ENCODE measurements around the gene NSD1. TPM values are rescaled to one million over a fixed set of nuclear protein-coding genes. Genes with fewer than 3 reads are reported as not detected.

NSD1 gene
- total and polyA plus RNA-seq, 2 of the 4 experiments (the other 2 are of a cell fraction): 7.7 to 31.0 TPM

- no peak overlapping the region for H3K14ac ChIP-seq (replicated peaks; ENCODE audit: low read depth, low read length)
- no peak overlapping the region for H2AK9ac ChIP-seq (replicated peaks; ENCODE audit: low read depth, low read length, poor library complexity)
- no peak overlapping the region for H2BK20ac ChIP-seq (ENCODE audit: low read depth, low read length)
- CTCF ChIA-PET: no interaction called here
- no peak overlapping the region for H3K9ac ChIP-seq (ENCODE audit: low read depth, low read length)
- no peak overlapping the region for H2BK120ac ChIP-seq (ENCODE audit: low read depth, low read length)
- WGBS, 2 experiments (ENCODE audit: extremely low coverage in 2 of 2, insufficient read length in 1 of 2): 97% methylated on average over 28 of the region's 36 CpGs; no CpG with 5 or more reads in 1 of the 2 experiments
- H3K23ac ChIP-seq (ENCODE audit: low read depth, low read length): no peak overlapping the region
- no peak overlapping the region for H2BK5ac ChIP-seq (ENCODE audit: low read depth, low read length, poor library complexity, severe bottlenecking)
- intact Hi-C loops (cut with micrococcal nuclease): no loop called here
- in situ Hi-C loops (cut with MboI; ENCODE audit: low sequenced_read_pairs): no loop called here
- H3K56ac ChIP-seq (ENCODE audit: extremely low read depth, insufficient read depth, low read length): no peak overlapping the region
- H3K79me1 ChIP-seq (ENCODE audit: low read depth in 1 of 2, low read length in 2 of 2): peaks cover 11 to 19% of the 10 kb centered on the region in 2 experiments
- H4K20me1 ChIP-seq (ENCODE audit: insufficient read depth, low read length): peaks cover 13% of the 10 kb centered on the region
- H4K8ac ChIP-seq (ENCODE audit: low read depth in 2 of 2, low read length in 2 of 2): no peak overlapping the region
- ATAC-seq (ENCODE audit: low read depth) (no peak), DNase-seq (no peak)
- H2BK15ac ChIP-seq (ENCODE audit: low read depth, low read length): no peak overlapping the region
- no peak overlapping the region for H3K4ac ChIP-seq (ENCODE audit: low read depth, low read length)
- H3K27ac ChIP-seq (ENCODE audit: insufficient read depth, low read length): no peak overlapping the region
- H3K36me3 ChIP-seq (ENCODE audit: control insufficient read depth, insufficient read depth, low read length): peaks cover 70% of the 10 kb centered on the region
- no peak overlapping the region for H3K18ac ChIP-seq (ENCODE audit: low read depth, low read length)
- no peak for TF ChIP-seq POLR2A (IDR thresholded peaks at IDR 0.05; ENCODE audit: low read depth, low read length)
- no peak for TF ChIP-seq FOS (IDR thresholded peaks at IDR 0.05; ENCODE audit: low read depth, low read length)
- no peak for TF ChIP-seq MAFK (IDR thresholded peaks at IDR 0.05; ENCODE audit: low read depth, low read length)
- no peak for TF ChIP-seq MAZ (IDR thresholded peaks at IDR 0.05; ENCODE audit: borderline replicate concordance, low read depth, low read length)
- no peak for TF ChIP-seq CEBPB (IDR thresholded peaks at IDR 0.05; ENCODE audit: low read depth, low read length)
- TF ChIP-seq NFE2L2 (IDR thresholded peaks at IDR 0.05; ENCODE audit: low read depth, low read length): no peak
- TF ChIP-seq BHLHE40 (IDR thresholded peaks at IDR 0.05; ENCODE audit: low read depth, low read length): no peak
- TF ChIP-seq CTCF (conservative IDR thresholded peaks at IDR 0.05; ENCODE audit: low read depth, low read length): no peak
- POLR2A ChIA-PET (ENCODE audit: unreplicated experiment): no interaction called here
- no peak overlapping the region for H3K4me3 ChIP-seq (ENCODE audit: insufficient read depth, low read depth, low read length)
- no peak overlapping the region for H4K91ac ChIP-seq (ENCODE audit: insufficient read depth, low read depth, low read length)
- H3K27me3 ChIP-seq (ENCODE audit: control insufficient read depth, insufficient read depth, low read length): no peaks in the 10 kb centered on the region
- H2AK5ac ChIP-seq (ENCODE audit: low read depth, low read length): no peak overlapping the region
- 0 out of 2 replicates have a peak, but pooled peaks cover 4% of the 10 kb centered on the region for H3K9me1 ChIP-seq (ENCODE audit: insufficient read depth, low read length)
- no peak overlapping the region for H3K4me2 ChIP-seq (ENCODE audit: low read depth, low read length)
- dilution Hi-C loops (cut with HindIII; ENCODE audit: low sequenced_read_pairs, unreplicated experiment): no loop called here
- no peaks in the 10 kb centered on the region for H3K9me3 ChIP-seq (ENCODE audit: control insufficient read depth, insufficient read depth, low read length)
- H2AFZ ChIP-seq (replicated peaks; ENCODE audit: low read length, poor library complexity): no peak overlapping the region
- no peak overlapping the region for H4K5ac ChIP-seq (ENCODE audit: low read depth, low read length)
- H3K4me1 ChIP-seq (ENCODE audit: control insufficient read depth, insufficient read depth, low read length): no peaks in the 10 kb centered on the region
- no TSS peak for BruUV-seq (replicated peaks)
These were observed 203.3 kb downstream of the NSD1 start for GRCh38 chr5:177336603-177337494.

Data from IMR-90 (cell line).